ENCODE data around the gene L3MBTL3.

The L3MBTL3 gene

GRCh38 chr6:130018292-130018743, at the start of gene L3MBTL3:
Gene L3MBTL3, plus strand, starts transcription at chr6:130018581. Its CDS starts 24,119 bp downstream, at chr6:130042700.
- peak; percentile 72 for DNase-seq (ENCODE audit: low read depth)

GRCh38 chr6:129969064-129969463, 49.3 kb upstream of the L3MBTL3 start:
- no peak for DNase-seq (ENCODE audit: low read depth)

- no peak for DNase-seq (ENCODE audit: low read depth)
Observed at GRCh38 chr6:129976110-129976509, 42.3 kb upstream of the L3MBTL3 start.

GRCh38 chr6:129978148-129978916, 40.0 kb upstream of the L3MBTL3 start:
- DNase-seq (ENCODE audit: low read depth) = no peak

DNA sequence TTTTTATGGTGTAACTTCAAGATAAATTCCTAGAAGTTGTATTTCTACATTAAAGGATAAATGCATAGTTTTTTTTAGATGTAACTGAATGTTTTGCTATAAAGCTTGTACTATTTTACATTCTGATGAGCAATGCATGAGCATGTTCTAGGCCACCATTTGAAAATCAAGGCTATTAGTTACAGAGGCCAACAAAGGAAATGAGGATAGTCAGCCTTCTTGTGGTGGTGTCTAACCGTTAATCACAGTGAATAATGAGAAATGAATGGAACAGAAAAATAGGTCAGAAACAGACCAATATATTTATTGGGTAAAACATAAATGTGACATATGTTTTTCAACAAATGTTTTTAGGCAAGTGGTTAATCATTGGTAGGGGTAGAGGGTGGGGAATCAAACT, 37.6 kb upstream of the L3MBTL3 start:
- DNase-seq (ENCODE audit: low read depth) = no peak

GRCh38 chr6:129981598-129981997, 36.8 kb upstream of the L3MBTL3 start:
- no peak for DNase-seq (ENCODE audit: low read depth)

DNA sequence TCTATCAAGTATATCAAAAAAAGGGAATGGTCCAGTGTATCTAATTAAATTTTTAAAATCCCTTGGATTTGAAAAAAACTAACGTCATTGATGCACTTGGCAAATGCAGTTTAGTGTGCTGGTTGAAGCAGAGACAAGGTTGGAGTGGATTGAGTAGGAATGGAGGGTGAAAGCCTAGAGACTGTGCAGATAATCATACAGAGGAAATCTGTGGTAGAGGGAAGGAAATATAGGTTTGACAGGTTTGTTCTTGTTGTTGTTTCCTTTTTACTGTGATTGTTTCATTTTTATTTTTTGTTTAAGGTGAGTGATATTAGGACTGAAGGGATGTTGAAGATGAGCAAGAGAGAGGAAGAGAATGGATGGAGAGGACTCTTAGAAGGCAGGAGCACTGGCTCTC, 29.0 kb upstream of the L3MBTL3 start:
- DNase-seq (ENCODE audit: low read depth) = no peak

DNA sequence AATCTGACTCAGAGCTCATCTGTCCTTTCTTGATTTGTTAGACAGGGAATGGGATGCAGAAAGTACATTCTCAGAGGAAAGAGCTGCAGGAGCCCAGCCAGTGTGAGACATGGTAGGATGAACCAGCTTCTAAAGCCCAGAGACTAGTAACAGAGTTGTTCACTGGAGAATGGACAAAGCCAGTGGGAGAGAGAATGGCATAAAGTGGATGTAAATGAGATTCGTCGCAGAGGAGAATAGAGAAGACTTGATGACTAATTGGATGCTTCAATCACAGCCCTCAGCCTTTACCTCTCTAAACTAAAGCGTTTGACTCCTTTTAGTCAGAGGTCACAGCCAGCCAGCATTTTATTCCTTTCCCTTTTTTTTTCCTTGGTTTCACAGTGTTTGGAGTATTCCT, 25.5 kb upstream of the L3MBTL3 start:
- DNase-seq (ENCODE audit: low read depth) = no peak

DNA sequence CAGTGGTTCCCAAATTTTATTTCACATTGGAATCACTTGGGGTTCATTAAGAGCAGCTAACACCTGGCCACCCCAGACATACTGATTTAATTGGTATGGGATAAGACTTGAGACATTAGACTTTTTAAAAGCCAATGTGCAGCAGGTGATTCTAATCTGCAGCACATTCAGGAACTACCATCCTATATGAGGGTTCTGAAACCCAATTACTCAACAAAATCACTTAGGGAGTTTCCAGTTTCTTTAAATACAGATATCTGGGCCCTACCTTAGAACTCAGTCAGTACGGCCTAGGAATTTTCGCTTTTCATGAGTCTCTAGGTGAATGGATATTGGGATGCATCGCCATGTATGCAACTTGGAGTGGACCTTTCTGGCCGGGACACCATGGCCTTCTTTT, 24.0 kb upstream of the L3MBTL3 start:
- no peak for DNase-seq (ENCODE audit: low read depth)

DNA sequence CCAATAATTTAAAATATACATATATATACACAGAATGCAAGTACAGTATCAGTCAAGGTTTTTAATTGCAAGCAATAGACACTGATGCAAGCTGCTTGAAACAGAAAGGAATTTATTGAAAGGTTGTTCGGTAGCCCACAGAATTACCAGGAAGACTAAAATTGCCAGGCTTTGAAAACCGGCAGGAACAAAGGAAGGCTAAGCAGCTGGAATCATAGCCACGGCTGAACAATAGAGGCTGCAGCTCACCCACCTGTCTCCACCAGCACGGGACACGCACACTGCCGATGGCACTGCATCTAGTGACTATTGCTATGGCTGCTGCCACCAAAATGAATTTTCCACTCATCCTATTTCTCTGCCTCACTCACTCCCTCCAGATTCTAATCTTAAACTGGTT, 22.0 kb upstream of the L3MBTL3 start:
- no peak for DNase-seq (ENCODE audit: low read depth)

- DNase-seq (ENCODE audit: low read depth) = no peak
Observed at GRCh38 chr6:130000526-130001421, 17.6 kb upstream of the L3MBTL3 start.

GRCh38 chr6:130008236-130008873, 10.0 kb upstream of the L3MBTL3 start:
- no peak for DNase-seq (ENCODE audit: low read depth)

- DNase-seq (ENCODE audit: low read depth) = no peak
Observed at GRCh38 chr6:130009146-130009545, 9.2 kb upstream of the L3MBTL3 start.

DNA sequence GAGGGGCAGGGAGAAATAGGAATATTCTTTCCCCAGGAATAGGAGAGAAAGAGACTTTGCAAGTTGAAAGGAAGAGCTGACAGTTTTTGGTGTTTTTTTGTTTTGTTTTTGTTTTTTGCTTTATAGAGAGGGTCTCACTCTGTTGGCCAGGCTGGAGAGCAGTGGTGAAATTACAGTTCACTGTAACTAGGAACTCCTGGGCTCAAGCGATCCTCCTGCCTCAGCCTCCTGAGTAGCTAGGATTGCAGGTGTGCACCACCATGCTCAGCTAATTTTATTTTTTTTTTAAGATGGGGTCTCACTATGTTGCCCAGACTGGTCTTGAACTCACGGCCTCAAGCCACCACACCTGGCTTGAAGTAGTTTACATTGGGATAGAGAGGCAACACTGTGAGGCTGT, 8.0 kb upstream of the L3MBTL3 start:
- no peak for DNase-seq (ENCODE audit: low read depth)

GRCh38 chr6:130012728-130013127, 5.7 kb upstream of the L3MBTL3 start:
- DNase-seq (ENCODE audit: low read depth) = no peak

DNA sequence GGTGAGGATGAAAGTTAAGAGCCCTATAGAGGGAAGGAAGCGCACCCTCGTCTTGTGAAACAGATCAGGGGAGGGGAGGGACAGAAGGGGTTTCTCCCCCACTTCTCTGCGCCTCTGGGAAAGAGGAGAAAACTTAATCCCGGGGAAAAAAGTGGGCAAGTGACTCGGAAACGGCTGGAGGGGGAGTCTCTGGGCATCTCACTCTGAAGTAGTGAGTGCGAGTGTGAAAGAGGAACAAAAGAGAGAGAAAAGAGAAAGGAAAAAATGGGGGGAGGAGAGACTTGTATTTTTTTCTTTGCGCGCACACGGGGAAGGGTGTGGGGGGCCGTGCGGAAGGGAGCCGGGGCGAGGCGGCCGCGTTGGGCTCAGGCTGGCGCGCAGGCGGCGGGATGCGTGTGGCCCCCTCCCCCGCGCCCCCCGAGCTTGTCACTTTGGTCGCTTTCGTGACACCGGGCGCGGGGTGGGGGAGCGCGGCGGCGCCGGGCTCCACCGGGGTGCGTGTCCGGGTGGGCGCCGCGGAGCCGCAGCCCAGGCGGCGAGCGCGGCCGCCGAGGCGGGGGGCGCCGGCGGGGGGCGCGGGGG, 454 bp downstream of the L3MBTL3 start:
- no peak for DNase-seq (ENCODE audit: low read depth)

- DNase-seq (ENCODE audit: low read depth) = no peak
Observed at GRCh38 chr6:130019326-130020072, 1.1 kb downstream of the L3MBTL3 start.

DNA sequence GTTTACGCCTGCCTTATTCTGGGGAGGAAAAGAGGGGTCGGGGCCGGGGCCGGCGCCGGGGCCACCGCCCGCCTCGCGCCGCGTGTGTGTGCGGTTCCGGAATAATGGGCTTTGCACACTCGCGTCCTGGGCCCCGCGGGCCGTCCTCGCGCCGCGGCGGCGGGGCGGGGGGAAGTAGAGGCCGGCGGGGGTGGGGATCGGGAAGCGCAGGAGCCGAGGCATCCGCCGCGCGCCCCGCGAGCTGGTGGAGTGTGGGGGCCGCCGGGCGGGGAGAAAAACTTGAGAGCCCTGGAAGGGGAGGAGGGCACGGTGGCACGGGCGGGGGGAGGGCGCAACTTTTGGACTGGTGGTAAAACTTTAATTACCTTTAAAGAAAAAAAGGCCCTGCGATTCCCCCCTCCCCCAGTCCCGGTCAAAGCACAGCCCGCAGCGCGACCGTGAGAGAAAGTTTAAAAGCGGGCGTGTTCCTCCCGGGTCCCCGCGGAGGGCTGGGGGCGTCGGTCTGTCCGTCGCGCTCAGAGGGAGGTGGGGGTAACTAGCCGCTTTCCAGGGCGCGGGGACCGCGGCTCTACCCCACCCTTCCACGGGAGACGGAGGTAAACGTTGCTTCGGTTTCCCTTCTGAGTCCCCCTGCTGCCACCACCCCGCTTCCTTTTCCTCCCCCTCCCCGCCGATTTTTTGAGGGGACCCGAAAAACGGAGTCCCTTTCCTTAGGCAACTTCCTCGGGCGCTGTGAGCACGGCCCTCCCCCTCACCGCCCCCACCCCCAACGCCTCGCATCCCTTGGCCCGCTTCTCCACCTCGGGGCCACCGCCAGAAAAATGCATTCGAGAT, 1.9 kb downstream of the L3MBTL3 start:
- no peak for DNase-seq (ENCODE audit: low read depth)

GRCh38 chr6:130020907-130021629, 2.7 kb downstream of the L3MBTL3 start:
- peak; percentile 47 for DNase-seq (ENCODE audit: low read depth)

GRCh38 chr6:130026859-130027258, 8.5 kb downstream of the L3MBTL3 start:
- DNase-seq (ENCODE audit: low read depth) = no peak

Measured in stimulated activated CD8-positive, alpha-beta memory T cell treated with anti-CD3 and anti-CD28 coated beads, Interleukin-7, amount 100 ng/mL, for 24 hours (primary cell).